HEK293 (cell line): ENCODE data around the gene FRYL.

Experiments
- CTCF ChIA-PET: fragments of 350-600 bp; formaldehyde crosslinking; extraction: SDS; loops from one replicate; lab custom pipeline; 2021; ENCODE audit warnings: antibody characterized with exemption; lab: Yijun Ruan, JAX
- POLR2A ChIA-PET: fragments of 300-600 bp; formaldehyde crosslinking; extraction: SDS; loops from one replicate; lab custom pipeline; 2020; ENCODE audit warnings: antibody characterized with exemption, inconsistent platforms; lab: Yijun Ruan, JAX
- H3K27ac ChIP-seq: fragments of 200-500 bp; sonication (Bioruptor generic); 2 replicates; pipeline ENCODE4 v1.5.1; 2014; ENCODE audit warnings: low read depth, low read length, control low read depth, inconsistent platforms; ENCODE audit errors: extremely low read depth
- H3K36me3 ChIP-seq, 2 experiments: fragments of 200-500 bp in 1 of 2; sonication (Bioruptor generic) in 1 of 2; 1 replicate in 1 of 2; 2 replicates in 1 of 2; pipeline ENCODE4 v1.5.1; 2014 to 2017; ENCODE audit warnings: inconsistent platforms in 2 of 2, low read length in 2 of 2; ENCODE audit not compliant: control insufficient read depth in 2 of 2, insufficient read depth in 1 of 2
- H3K4me1 ChIP-seq: fragments of 200-500 bp; sonication (Bioruptor generic); 2 replicates; pipeline ENCODE4 v1.5.1; 2014; ENCODE audit warnings: mild to moderate bottlenecking, low read length, inconsistent platforms; ENCODE audit not compliant: control insufficient read depth, insufficient read depth
- H3K4me3 ChIP-seq: 2 replicates; pipeline ENCODE4 v1.5.1; 2011; ENCODE audit warnings: low read depth, mild to moderate bottlenecking, control low read depth, low read length, moderate library complexity
- H3K9me3 ChIP-seq: fragments of 200-500 bp; sonication (Bioruptor generic); 2 replicates; pipeline ENCODE4 v1.5.1; 2014; ENCODE audit warnings: low read depth, low read length, inconsistent platforms; ENCODE audit not compliant: control insufficient read depth, insufficient read depth
- KLF10 ChIP-seq: fragments of 450-650 bp; IDR thresholded peaks from 2 replicates; pipeline ENCODE4 v1.5.1; 2018; ENCODE audit warnings: missing biosample characterization, mild to moderate bottlenecking, missing genetic modification characterization
- OSR2 ChIP-seq: fragments of 450-650 bp; formaldehyde crosslinking; IDR thresholded peaks from 2 replicates; pipeline ENCODE4 v1.5.1; 2016; ENCODE audit warnings: missing biosample characterization, missing genetic modification characterization
- PBX3 ChIP-seq: sonication (generic); formaldehyde crosslinking; IDR thresholded peaks from 2 replicates; pipeline ENCODE4 v1.8.1; 2022; ENCODE audit warnings: mild to moderate bottlenecking, moderate library complexity, missing genetic modification reagents
- REPIN1 ChIP-seq: fragments of 450-650 bp; formaldehyde crosslinking; IDR thresholded peaks from 2 replicates; pipeline ENCODE4 v1.5.1; 2017; ENCODE audit warnings: missing biosample characterization, missing genetic modification characterization, low read depth
- SP7 ChIP-seq: fragments of 450-650 bp; formaldehyde crosslinking; IDR thresholded peaks from 2 replicates; pipeline ENCODE4 v1.5.1; 2016; ENCODE audit warnings: missing biosample characterization, missing genetic modification characterization
- ZBTB10 ChIP-seq: fragments of 450-650 bp; formaldehyde crosslinking; IDR thresholded peaks from 2 replicates; pipeline ENCODE4 v1.5.1; 2016; ENCODE audit warnings: missing biosample characterization, missing genetic modification characterization
- ZBTB17 ChIP-seq: fragments of 450-650 bp; formaldehyde crosslinking; IDR thresholded peaks from 2 replicates; pipeline ENCODE4 v1.5.1; 2016; ENCODE audit warnings: missing biosample characterization, missing genetic modification characterization
- ZNF23 ChIP-seq: fragments of 450-650 bp; formaldehyde crosslinking; IDR thresholded peaks from 2 replicates; pipeline ENCODE4 v1.5.1; 2016; ENCODE audit warnings: missing biosample characterization, missing genetic modification characterization, borderline replicate concordance
- ZNF670 ChIP-seq: fragments of 450-650 bp; formaldehyde crosslinking; IDR thresholded peaks from 2 replicates; pipeline ENCODE4 v1.5.1; 2016; ENCODE audit warnings: missing biosample characterization, missing genetic modification characterization, low read depth
- ZNF76 ChIP-seq: fragments of 450-650 bp; formaldehyde crosslinking; IDR thresholded peaks from 2 replicates; pipeline ENCODE4; 2016; ENCODE audit warnings: low read depth, missing biosample characterization, missing genetic modification characterization, borderline replicate concordance
- ZSCAN4 ChIP-seq: fragments of 450-650 bp; formaldehyde crosslinking; IDR thresholded peaks from 2 replicates; pipeline ENCODE4 v1.5.1; 2017; ENCODE audit warnings: missing biosample characterization, missing genetic modification characterization
- ZXDB ChIP-seq: fragments of 450-650 bp; formaldehyde crosslinking; IDR thresholded peaks from 2 replicates; pipeline ENCODE4 v1.5.1; 2016; ENCODE audit warnings: missing biosample characterization, missing genetic modification characterization
- TF ChIP-seq, protein P1 (sequence below): fragments of 450-650 bp; formaldehyde crosslinking; IDR thresholded peaks from 2 replicates; pipeline ENCODE4 v1.5.1; 2016; ENCODE audit warnings: missing biosample characterization, missing genetic modification characterization, borderline replicate concordance
- TF ChIP-seq, protein P2 (sequence below): fragments of 450-650 bp; formaldehyde crosslinking; IDR thresholded peaks from 2 replicates; pipeline ENCODE4 v1.5.1; 2016; ENCODE audit warnings: missing biosample characterization, missing genetic modification characterization

FRYL gene

DNA sequence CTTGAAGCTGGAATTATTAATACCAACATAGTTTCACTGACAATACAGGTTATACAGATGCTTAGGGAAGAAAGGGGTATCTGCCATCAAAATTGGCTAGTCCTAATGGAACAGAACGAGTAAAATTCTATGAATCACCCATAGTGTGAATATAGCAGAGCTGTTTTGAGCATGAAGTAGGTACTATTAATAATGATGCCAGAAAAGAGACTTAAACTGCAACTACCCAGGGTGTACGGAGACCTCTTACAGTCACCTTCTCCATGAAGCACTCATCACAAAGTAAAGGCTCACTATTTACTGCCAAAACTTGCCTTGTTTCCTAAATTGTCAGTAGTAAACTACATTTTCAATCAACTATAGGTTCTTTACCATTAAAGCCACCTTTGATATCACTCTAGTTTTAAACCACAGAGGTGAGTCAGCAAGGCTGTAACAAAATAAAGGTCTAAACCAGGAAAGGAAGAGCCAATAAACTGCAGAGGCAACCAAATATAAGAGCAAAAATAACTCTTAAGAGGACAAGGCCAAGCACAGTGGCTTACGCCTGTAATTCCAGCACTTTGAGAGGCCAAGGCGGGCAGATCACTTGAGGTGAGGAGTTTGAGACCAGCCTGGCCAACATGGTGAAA, 114.4 kb downstream of the FRYL start:
- CTCF ChIA-PET, result interaction anchor here (0.6 kb wide), 1 partner anchor 375 kb away, joined by 4 read pairs; no protein-coding TSS in a partner anchor
- H3K9me3 ChIP-seq, result no peaks in the 10 kb centered on the region
- H3K4me1 ChIP-seq, result no peaks in the 10 kb centered on the region
- H3K27ac ChIP-seq, result no peak overlapping the region
- TF ChIP-seq ZBTB10 (no peak), ZNF670 (tag by site-specific recombination) (no peak), PBX3 (CRISPR knock-in tag) (no peak), ZBTB17 (tag by site-specific recombination) (no peak), KLF10 (tag by site-specific recombination) (no peak), ZXDB (tag by site-specific recombination) (no peak), REPIN1 (tag by site-specific recombination) (no peak), ZNF76 (tag by site-specific recombination) (no peak), ZSCAN4 (tag by site-specific recombination) (no peak), ZNF23 (tag by site-specific recombination) (no peak)
- TF ChIP-seq, protein P1, sequence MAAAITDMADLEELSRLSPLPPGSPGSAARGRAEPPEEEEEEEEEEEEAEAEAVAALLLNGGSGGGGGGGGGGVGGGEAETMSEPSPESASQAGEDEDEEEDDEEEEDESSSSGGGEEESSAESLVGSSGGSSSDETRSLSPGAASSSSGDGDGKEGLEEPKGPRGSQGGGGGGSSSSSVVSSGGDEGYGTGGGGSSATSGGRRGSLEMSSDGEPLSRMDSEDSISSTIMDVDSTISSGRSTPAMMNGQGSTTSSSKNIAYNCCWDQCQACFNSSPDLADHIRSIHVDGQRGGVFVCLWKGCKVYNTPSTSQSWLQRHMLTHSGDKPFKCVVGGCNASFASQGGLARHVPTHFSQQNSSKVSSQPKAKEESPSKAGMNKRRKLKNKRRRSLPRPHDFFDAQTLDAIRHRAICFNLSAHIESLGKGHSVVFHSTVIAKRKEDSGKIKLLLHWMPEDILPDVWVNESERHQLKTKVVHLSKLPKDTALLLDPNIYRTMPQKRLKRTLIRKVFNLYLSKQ (tag by site-specific recombination), result no peak
- TF ChIP-seq, protein P2, sequence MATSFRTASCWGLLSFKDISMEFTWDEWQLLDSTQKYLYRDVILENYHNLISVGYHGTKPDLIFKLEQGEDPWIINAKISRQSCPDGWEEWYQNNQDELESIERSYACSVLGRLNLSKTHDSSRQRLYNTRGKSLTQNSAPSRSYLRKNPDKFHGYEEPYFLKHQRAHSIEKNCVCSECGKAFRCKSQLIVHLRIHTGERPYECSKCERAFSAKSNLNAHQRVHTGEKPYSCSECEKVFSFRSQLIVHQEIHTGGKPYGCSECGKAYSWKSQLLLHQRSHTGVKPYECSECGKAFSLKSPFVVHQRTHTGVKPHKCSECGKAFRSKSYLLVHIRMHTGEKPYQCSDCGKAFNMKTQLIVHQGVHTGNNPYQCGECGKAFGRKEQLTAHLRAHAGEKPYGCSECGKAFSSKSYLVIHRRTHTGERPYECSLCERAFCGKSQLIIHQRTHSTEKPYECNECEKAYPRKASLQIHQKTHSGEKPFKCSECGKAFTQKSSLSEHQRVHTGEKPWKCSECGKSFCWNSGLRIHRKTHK (tag by site-specific recombination), result no peak
- H3K4me3 ChIP-seq, result no peak overlapping the region
- no peaks in the 10 kb centered on the region; a peak in 1 of 3 replicates for H3K36me3 ChIP-seq
- POLR2A ChIA-PET, result no interaction called here

- H3K4me1 ChIP-seq, result no peaks in the 10 kb centered on the region
- ChIA-PET POLR2A (no interaction called here), CTCF (no interaction called here)
These were observed 115.1 kb downstream of the FRYL start for GRCh38 chr4:48664938-48665337.

More at GRCh38 chr4:48664938-48665337, 115.1 kb downstream of the FRYL start:
- no peaks in the 10 kb centered on the region; a peak in 1 of 3 replicates for H3K36me3 ChIP-seq
- no peak overlapping the region for H3K27ac ChIP-seq
- no peak overlapping the region for H3K4me3 ChIP-seq
- TF ChIP-seq SP7 (tag by site-specific recombination) (0 out of 2 replicates have a peak, but pooled peaks have one; percentile 21), OSR2 (tag by site-specific recombination) (no peak)
- no peaks in the 10 kb centered on the region for H3K9me3 ChIP-seq
